Uterine smooth muscle cell (primary cell): ENCODE data around the gene TRAF2. TPM values are rescaled to one million over a fixed set of nuclear protein-coding genes. Genes with fewer than 3 reads are reported as not detected.

Experiments used
- total RNA-seq: library from RNA; depleted of rRNA; stranded (reverse); fragments of >200 nt; gene quantifications from 2 replicates; pipeline ENCODE4 v1.2.3, GENCODE V29; 2014

The TRAF2 gene
- total RNA-seq = 9.6 and 16.3 TPM in 2 replicates

DNA sequence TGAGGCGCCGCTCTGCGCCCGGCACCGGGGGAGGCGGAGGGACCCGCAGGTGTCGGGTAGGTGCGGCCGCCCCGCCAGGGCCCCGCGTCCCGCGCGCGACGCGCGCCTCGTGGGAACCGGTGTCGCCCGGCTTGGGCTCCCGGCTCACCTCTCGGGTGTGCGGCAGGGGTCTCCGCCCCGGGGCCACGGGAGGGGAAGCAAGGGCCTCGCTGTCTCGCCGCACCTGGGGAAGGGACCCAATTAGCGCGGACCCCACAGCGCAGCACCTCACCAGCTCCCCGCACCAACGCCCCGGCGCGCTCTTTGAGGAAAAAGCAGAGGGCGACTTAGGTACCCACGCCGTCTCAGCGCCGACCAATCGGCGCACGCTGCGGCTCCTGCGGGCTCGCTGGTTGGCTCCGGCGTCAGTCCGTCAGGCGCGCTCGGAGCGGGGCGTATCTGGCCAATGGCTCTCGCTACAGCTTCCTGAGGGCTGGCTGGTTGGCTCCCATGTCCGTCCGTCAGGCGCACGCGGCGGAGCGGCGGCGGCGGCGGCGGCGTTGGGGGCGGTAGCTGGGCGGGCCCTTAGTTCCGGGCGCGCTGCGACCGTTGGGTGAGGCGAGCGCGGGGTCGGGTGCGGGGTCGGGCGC lies at the start of gene TRAF2:
Gene TRAF2, plus strand, starts transcription at position 567 of the 629 bp plus-strand sequence. CDS start 12,225 bp downstream, outside the sequence.

GRCh38 chr9:136842380-136842948 lies 43.9 kb upstream of the TRAF2 start, which contains the start of gene AJM1:
TSS of gene AJM1 (plus strand) at chr9:136842478. CDS start at chr9:136844415, 1,937 bp downstream.

DNA sequence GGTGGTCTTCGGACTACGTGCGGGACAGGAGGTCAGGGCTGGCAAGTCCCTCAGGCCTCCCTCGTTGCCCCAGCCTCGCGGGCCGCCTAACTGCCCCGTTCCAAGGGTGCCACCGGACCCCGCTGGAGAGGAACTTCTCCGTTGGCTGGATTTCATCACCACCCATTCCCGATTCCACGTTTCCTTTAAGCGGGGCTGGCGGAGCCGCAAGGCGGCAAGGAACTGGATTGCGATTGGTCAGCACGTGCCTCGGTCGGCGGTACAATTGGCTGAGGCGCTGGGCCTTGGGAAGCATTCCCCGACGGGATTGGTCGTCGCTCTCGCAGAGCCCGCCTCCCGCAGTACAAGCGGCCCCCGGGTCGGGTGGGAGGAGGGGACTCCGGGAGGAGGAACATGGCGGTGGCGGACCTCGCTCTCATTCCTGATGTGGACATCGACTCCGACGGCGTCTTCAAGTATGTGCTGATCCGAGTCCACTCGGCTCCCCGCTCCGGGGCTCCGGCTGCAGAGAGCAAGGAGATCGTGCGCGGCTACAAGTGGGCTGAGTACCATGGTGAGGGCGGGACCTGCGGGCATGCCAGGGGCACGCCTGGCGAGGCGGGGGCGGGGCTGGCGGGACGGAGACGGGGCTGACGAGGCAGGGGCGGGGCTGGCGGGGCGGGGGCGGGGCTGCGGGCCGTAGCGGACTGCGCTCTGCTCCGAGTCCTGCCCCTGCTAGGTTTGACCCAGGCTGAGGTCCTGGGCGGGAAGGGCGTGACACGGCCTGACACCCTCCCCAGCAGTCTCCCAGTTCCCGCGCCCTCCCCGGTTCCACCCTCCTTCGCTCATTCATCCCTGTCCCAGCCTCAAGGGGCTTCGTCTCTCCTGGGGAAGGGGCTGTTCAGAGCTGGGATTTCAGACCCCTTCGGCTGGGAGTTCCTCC lies 37.0 kb upstream of the TRAF2 start, which contains the start of gene PHPT1:
Gene PHPT1, plus strand, starts transcription at position 372 of the 922 bp plus-strand sequence. Its CDS starts 22 bp downstream, at position 394.

DNA sequence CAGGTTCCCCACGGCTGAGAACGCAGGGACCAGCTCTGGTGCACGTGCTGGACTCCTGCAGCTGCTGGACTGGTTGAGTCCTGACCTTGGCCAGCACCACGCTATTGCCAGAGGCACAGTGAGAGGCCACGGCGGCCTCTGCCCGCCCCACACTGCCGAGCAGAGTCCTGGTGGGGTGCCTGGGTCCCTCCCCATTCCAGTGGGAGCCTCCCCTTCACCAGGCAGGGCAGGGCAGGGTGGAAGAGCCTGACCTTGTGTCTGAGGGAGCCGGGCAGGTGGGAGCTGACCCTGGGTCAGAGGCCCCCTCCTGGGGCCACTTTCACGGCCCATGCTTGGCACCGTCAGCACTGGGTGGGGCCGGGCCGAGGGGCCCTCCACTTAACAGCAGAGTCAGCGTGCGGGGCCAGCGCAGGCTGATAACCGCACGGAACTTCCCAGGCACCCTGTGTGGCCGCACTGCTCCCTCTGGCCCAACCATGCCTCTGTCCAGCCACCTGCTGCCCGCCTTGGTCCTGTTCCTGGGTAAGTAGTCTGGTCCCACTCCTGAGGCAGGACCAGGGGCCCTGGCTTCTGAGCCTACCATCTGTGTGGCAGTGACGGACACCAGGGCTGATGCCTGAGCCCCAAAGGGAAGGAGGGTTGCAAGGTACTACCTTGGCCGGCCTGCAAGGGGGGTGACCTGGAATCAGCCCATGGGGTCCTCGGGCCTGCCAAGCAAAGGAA lies 34.2 kb upstream of the TRAF2 start, which contains the start of gene MAMDC4:
Gene MAMDC4, plus strand, starts transcription at position 406 of the 723 bp plus-strand sequence. Its CDS starts 71 bp downstream, at position 477.

GRCh38 chr9:136944519-136945332 lies 58.4 kb downstream of the TRAF2 start, which contains the start of the genes C8G and FBXW5:
TSS of gene C8G (plus strand) at chr9:136945243. CDS start at chr9:136945321, 78 bp downstream.
TSS of gene FBXW5 (minus strand) at chr9:136944738. CDS start at chr9:136944083, 655 bp downstream.

DNA sequence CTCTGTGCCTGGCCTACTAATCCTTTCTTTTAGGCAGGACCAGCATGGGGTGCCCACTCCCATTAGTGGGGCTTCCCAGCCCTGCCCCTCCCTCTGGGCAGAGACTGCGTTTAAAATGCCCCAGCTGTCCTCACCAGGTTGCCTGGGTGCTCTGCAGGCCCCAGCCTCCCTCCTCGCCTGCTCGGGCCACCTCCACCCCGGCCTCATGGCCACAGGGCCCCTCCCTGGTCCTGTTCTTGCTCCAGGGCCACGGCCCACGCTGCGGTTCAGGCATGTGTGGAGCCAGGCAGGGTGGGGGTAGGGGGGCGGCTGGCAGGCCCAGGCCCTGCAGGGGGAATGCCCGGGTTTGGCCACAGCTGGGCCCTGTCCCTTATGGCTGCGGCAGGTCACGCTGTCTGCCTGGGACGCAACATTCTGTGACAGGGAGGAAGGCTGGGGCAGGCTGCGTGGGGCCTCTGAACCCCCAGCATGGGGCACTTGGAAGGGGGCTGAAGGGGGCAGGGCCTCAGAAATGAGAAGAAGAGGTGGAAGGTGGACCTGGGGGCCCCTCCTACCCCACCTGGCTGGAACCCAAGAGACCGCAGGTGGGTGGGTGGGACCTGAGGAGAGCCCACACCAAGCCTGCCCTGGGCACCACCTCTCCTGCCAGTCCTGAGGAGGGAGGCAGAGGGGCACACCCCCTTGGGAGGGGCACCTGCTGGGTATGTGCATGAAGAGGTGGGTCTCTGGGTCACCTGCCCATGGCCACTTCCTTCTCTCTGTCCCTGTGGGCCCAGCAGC lies 65.4 kb downstream of the TRAF2 start, which contains the start of gene LCN12:
Gene LCN12, plus strand, starts transcription at position 733 of the 780 bp plus-strand sequence. CDS start 55 bp downstream, outside the sequence.

Other genes with a start within 250 kb of the TRAF2 start
- 7.2 and 12.2 TPM in 2 replicates for gene EGFL7, start 223.6 kb upstream of the TRAF2 start, total RNA-seq
- gene AGPAT2, start 199.1 kb upstream of the TRAF2 start, total RNA-seq = 52.0 and 54.6 TPM in 2 replicates
- gene DIPK1B, start 173.9 kb upstream of the TRAF2 start, total RNA-seq = 0.22 and 1.1 TPM in 2 replicates
- gene LCN10, start 143.6 kb upstream of the TRAF2 start, total RNA-seq = not detected in 2 replicates
- gene LCN6, start 138.0 kb upstream of the TRAF2 start, total RNA-seq = not detected in 2 replicates
- not detected in 2 replicates for gene LCN8, start 128.3 kb upstream of the TRAF2 start, total RNA-seq
- gene LCN15, start 122.0 kb upstream of the TRAF2 start, total RNA-seq = not detected in 2 replicates
- 52.2 and 62.0 TPM in 2 replicates for gene TMEM141, start 95.2 kb upstream of the TRAF2 start, total RNA-seq
- gene CCDC183, start 90.2 kb upstream of the TRAF2 start, total RNA-seq = 0.37 TPM in 1 of 2 replicates, not detected in the other
- 66.7 and 87.5 TPM in 2 replicates for gene RABL6, start 78.6 kb upstream of the TRAF2 start, total RNA-seq
- gene AJM1, start 44.0 kb upstream of the TRAF2 start, total RNA-seq = 1.4 and 3.5 TPM in 2 replicates
- gene PHPT1, start 37.1 kb upstream of the TRAF2 start, total RNA-seq = 44.4 and 70.9 TPM in 2 replicates
- 1.1 and 3.1 TPM in 2 replicates for gene MAMDC4, start 34.2 kb upstream of the TRAF2 start, total RNA-seq
- gene EDF1, start 20.2 kb upstream of the TRAF2 start, total RNA-seq = 265 and 280 TPM in 2 replicates
- gene FBXW5, start 58.2 kb downstream of the TRAF2 start, total RNA-seq = 167 and 192 TPM in 2 replicates
- gene C8G, start 58.7 kb downstream of the TRAF2 start, total RNA-seq = 0.37 TPM in 1 of 2 replicates, not detected in the other
- 0.12 TPM in 1 of 2 replicates, not detected in the other for gene LCN12, start 65.8 kb downstream of the TRAF2 start, total RNA-seq
- gene PTGDS, start 91.0 kb downstream of the TRAF2 start, total RNA-seq = 1.2 and 40.7 TPM in 2 replicates
- gene LCNL1, start 96.5 kb downstream of the TRAF2 start, total RNA-seq = 0.66 and 6.4 TPM in 2 replicates
- gene PAXX, start 105.9 kb downstream of the TRAF2 start, total RNA-seq = 23.9 and 25.1 TPM in 2 replicates
- 0.55 and 3.0 TPM in 2 replicates for gene CLIC3, start 110.1 kb downstream of the TRAF2 start, total RNA-seq
- 19.0 and 31.7 TPM in 2 replicates for gene ABCA2, start 141.7 kb downstream of the TRAF2 start, total RNA-seq
- not detected in 2 replicates for gene FUT7, start 145.6 kb downstream of the TRAF2 start, total RNA-seq
- gene NPDC1, start 159.7 kb downstream of the TRAF2 start, total RNA-seq = 13.3 and 20.9 TPM in 2 replicates
- not detected in 2 replicates for gene ENTPD2, start 167.5 kb downstream of the TRAF2 start, total RNA-seq
- gene SAPCD2, start 184.0 kb downstream of the TRAF2 start, total RNA-seq = 7.1 and 18.6 TPM in 2 replicates
- gene UAP1L1, start 191.0 kb downstream of the TRAF2 start, total RNA-seq = 28.3 and 33.1 TPM in 2 replicates
- gene MAN1B1, start 200.5 kb downstream of the TRAF2 start, total RNA-seq = 73.2 and 128 TPM in 2 replicates
- 45.3 and 86.1 TPM in 2 replicates for gene DPP7, start 228.2 kb downstream of the TRAF2 start, total RNA-seq